Endodermal cell (in vitro differentiated cells): ENCODE data around the gene NCAM1. TPM values are rescaled to one million over a fixed set of nuclear protein-coding genes. Genes with fewer than 3 reads are reported as not detected.

Experiments used
- DNase-seq: peaks from one replicate; pipeline ENCODE4 v3.0.0-alpha.2; 2017
- H3K27ac ChIP-seq: 2 replicates; pipeline ENCODE4 v1.5.1; 2013; ENCODE audit warnings: mild to moderate bottlenecking, low read depth, low read length, moderate library complexity
- H3K27me3 ChIP-seq: 2 replicates; pipeline ENCODE4 v1.6.1; 2013; ENCODE audit warnings: mild to moderate bottlenecking, low read length, moderate library complexity; ENCODE audit not compliant: insufficient read depth, control insufficient read depth, poor library complexity, severe bottlenecking
- H3K36me3 ChIP-seq: 2 replicates; pipeline ENCODE4 v1.7.0; 2013; ENCODE audit warnings: mild to moderate bottlenecking, low read length, moderate library complexity; ENCODE audit not compliant: control insufficient read depth, insufficient read depth
- H3K4me1 ChIP-seq: one replicate; pipeline ENCODE4 v1.7.0; 2013; ENCODE audit warnings: low read length; ENCODE audit not compliant: control insufficient read depth, insufficient read depth
- H3K4me3 ChIP-seq: 2 replicates; pipeline ENCODE4 v1.5.1; 2013; ENCODE audit warnings: mild to moderate bottlenecking, low read length, moderate library complexity
- H3K9ac ChIP-seq: 2 replicates; pipeline ENCODE4 v1.6.1; 2013; ENCODE audit warnings: mild to moderate bottlenecking, low read length, moderate library complexity; ENCODE audit not compliant: poor library complexity, severe bottlenecking; ENCODE audit errors: extremely low read depth
- H3K9me3 ChIP-seq: 2 replicates; pipeline ENCODE4 v1.6.1; 2013; ENCODE audit warnings: mild to moderate bottlenecking, low read length, moderate library complexity; ENCODE audit not compliant: control insufficient read depth
- H3K27ac Mint-ChIP-seq: 2 replicates; pipeline ENCODE4 v1.8.0; 2020; ENCODE audit warnings: mixed read lengths
- H3K27me3 Mint-ChIP-seq: 2 replicates; pipeline ENCODE4 v1.8.0; 2021; ENCODE audit warnings: mild to moderate bottlenecking, mixed read lengths; ENCODE audit not compliant: insufficient read depth
- H3K36me3 Mint-ChIP-seq: 2 replicates; pipeline ENCODE4 v1.8.0; 2020; ENCODE audit warnings: low read depth, mixed read lengths
- H3K4me1 Mint-ChIP-seq: 2 replicates; pipeline ENCODE4 v1.8.0; 2020; ENCODE audit warnings: mixed read lengths
- H3K4me3 Mint-ChIP-seq: 2 replicates; pipeline ENCODE4 v1.8.0; 2020; ENCODE audit warnings: mild to moderate bottlenecking, moderate library complexity, mixed read lengths
- H3K9me3 Mint-ChIP-seq: 2 replicates; pipeline ENCODE4 v1.8.0; 2020; ENCODE audit warnings: mild to moderate bottlenecking, mixed read lengths
- CTCF ChIP-seq: fragments of 200-600 bp; sonication (generic); conservative IDR thresholded peaks from 2 replicates; pipeline ENCODE4 v1.5.0; 2021; ENCODE audit warnings: antibody characterized with exemption, mild to moderate bottlenecking
- WGBS, 2 experiments: methylation state at CpG; one replicate each; pipeline versions ENCODE4 v1.1.5 to v1.1.7; 2013; ENCODE audit warnings: missing lambda C conversion rate in 2 of 2, mixed read lengths in 1 of 2; ENCODE audit not compliant: insufficient coverage in 1 of 2, insufficient read length in 1 of 2; 5-methylcytosine and 5-hydroxymethylcytosine counted together
- total RNA-seq, 2 donors: library from RNA; stranded (reverse); fragmentation: NEBNext Ultra II Directional in 1 of 2; extraction: Animal tissue kit (Norgen Biotek cat#: 25700) in 1 of 2; gene quantifications; 2 replicates in 1 of 2; 3 replicates in 1 of 2; pipeline ENCODE4 v1.2.1, GENCODE V29; 2021

Gene NCAM1
- total RNA-seq, 2 donors from 2014 or later, result 1.6 to 2.9 TPM

GRCh38 chr11:113124006-113124405, 162.8 kb downstream of the NCAM1 start:
- H3K27me3 ChIP-seq, result no peaks in the 10 kb centered on the region
- H3K9me3 Mint-ChIP-seq, result no peaks in the 10 kb centered on the region
- 75 to 83% methylated on average over 2 to 3 of the region's 3 CpGs for WGBS, 2 experiments
- peaks cover 3% of the 10 kb centered on the region for H3K4me1 ChIP-seq
- no peak overlapping the region for H3K4me3 ChIP-seq
- H3K36me3 ChIP-seq, result no peaks in the 10 kb centered on the region
- no peak overlapping the region for H3K27ac ChIP-seq
- no peaks in the 10 kb centered on the region for H3K36me3 Mint-ChIP-seq
- no peak overlapping the region for H3K4me3 Mint-ChIP-seq
- DNase-seq, result no peak
- H3K9ac ChIP-seq, result no peak overlapping the region
- H3K4me1 Mint-ChIP-seq, result peaks cover 24% of the 10 kb centered on the region
- H3K27me3 Mint-ChIP-seq, result no peaks in the 10 kb centered on the region
- no peaks in the 10 kb centered on the region for H3K9me3 ChIP-seq
- TF ChIP-seq CTCF, result no peak
- H3K27ac Mint-ChIP-seq, result no peak overlapping the region

- DNase-seq, result no peak
- peaks cover 18% of the 10 kb centered on the region for H3K4me1 Mint-ChIP-seq
- Histone ChIP-seq H3K9ac (no peak overlapping the region), H3K4me1 (peaks cover 3% of the 10 kb centered on the region), H3K4me3 (no peak overlapping the region), H3K36me3 (no peaks in the 10 kb centered on the region), H3K9me3 (no peaks in the 10 kb centered on the region), H3K27me3 (no peaks in the 10 kb centered on the region), H3K27ac (no peak overlapping the region)
- H3K36me3 Mint-ChIP-seq, result no peaks in the 10 kb centered on the region
- H3K9me3 Mint-ChIP-seq, result no peaks in the 10 kb centered on the region
- no peaks in the 10 kb centered on the region for H3K27me3 Mint-ChIP-seq
- H3K27ac Mint-ChIP-seq, result no peak overlapping the region
- 92 to 98% methylated on average over 7 to 8 of the region's 8 CpGs for WGBS, 2 experiments
- TF ChIP-seq CTCF, result no peak
- no peak overlapping the region for H3K4me3 Mint-ChIP-seq
Measured at GRCh38 chr11:113124578-113124977, 163.4 kb downstream of the NCAM1 start.

- Histone ChIP-seq H3K9me3 (no peaks in the 10 kb centered on the region), H3K36me3 (no peaks in the 10 kb centered on the region), H3K4me1 (no peaks in the 10 kb centered on the region), H3K9ac (no peak overlapping the region), H3K27ac (no peak overlapping the region), H3K4me3 (no peak overlapping the region), H3K27me3 (no peaks in the 10 kb centered on the region)
- 88 to 90% methylated on average over 1 to 5 of the region's 5 CpGs for WGBS, 2 experiments
- H3K27ac Mint-ChIP-seq, result no peak overlapping the region
- H3K27me3 Mint-ChIP-seq, result no peaks in the 10 kb centered on the region
- no peaks in the 10 kb centered on the region for H3K9me3 Mint-ChIP-seq
- no peaks in the 10 kb centered on the region for H3K36me3 Mint-ChIP-seq
- TF ChIP-seq CTCF, result no peak
- no peaks in the 10 kb centered on the region for H3K4me1 Mint-ChIP-seq
- no peak for DNase-seq
- no peak overlapping the region for H3K4me3 Mint-ChIP-seq
Measured at GRCh38 chr11:113129261-113129992, 168.2 kb downstream of the NCAM1 start.
